ENCODE measurements around the gene BAHCC1. TPM values are rescaled to one million over a fixed set of nuclear protein-coding genes. Genes with fewer than 3 reads are reported as not detected.

Gene BAHCC1
- total RNA-seq, 1 experiment from 2014 or later: 3.1 TPM

GRCh38 chr17:81483085-81483861, 88.0 kb downstream of the BAHCC1 start:
- no peak overlapping the region for H2BK20ac ChIP-seq (ENCODE audit: low read depth, low read length, poor library complexity, severe bottlenecking)
- H3K23me2 ChIP-seq (ENCODE audit: insufficient read length, low read depth, low read length, poor library complexity, severe bottlenecking): peaks cover 7% of the 10 kb centered on the region
- peaks cover 12% of the 10 kb centered on the region; the same call in 1 of the 2 replicates for H3K27me3 ChIP-seq (ENCODE audit: insufficient read depth, low read length)
- H3K79me2 ChIP-seq (ENCODE audit: insufficient read depth, low read length): no peaks in the 10 kb centered on the region
- no peak overlapping the region for H4K5ac ChIP-seq (ENCODE audit: insufficient read length, low read depth, low read length)
- no peak overlapping the region for H3K9ac ChIP-seq (ENCODE audit: extremely low read depth, insufficient read length, low read length)
- DNase-seq: peak; percentile 69
- H2BK15ac ChIP-seq (ENCODE audit: low read depth, low read length): no peak overlapping the region
- H3K4ac ChIP-seq (ENCODE audit: low read depth, low read length): no peak overlapping the region
- H2AK5ac ChIP-seq (ENCODE audit: insufficient read length, low read length): no peak overlapping the region
- H3K4me2 ChIP-seq (ENCODE audit: insufficient read depth, insufficient read length, low read length): peak overlapping the region; percentile 50
- H2BK120ac ChIP-seq (ENCODE audit: low read depth, low read length, poor library complexity, severe bottlenecking): no peak overlapping the region
- no peaks in the 10 kb centered on the region for H4K20me1 ChIP-seq (ENCODE audit: control insufficient read depth, insufficient read depth, insufficient read length)
- no peaks in the 10 kb centered on the region for H3K9me3 ChIP-seq (ENCODE audit: control insufficient read depth, low read depth, low read length)
- H3K27ac ChIP-seq (ENCODE audit: insufficient read length, low read depth, low read length): no peak overlapping the region
- peak overlapping the region; percentile 65; the same call in 1 of the 2 replicates for H3K14ac ChIP-seq (ENCODE audit: insufficient read depth, low read length)
- no peak overlapping the region for H4K91ac ChIP-seq (ENCODE audit: insufficient read length, low read depth, low read length)
- H3K27me3 Mint-ChIP-seq (ENCODE audit: low read depth): peaks cover 69% of the 10 kb centered on the region
- no peak overlapping the region for H4K8ac ChIP-seq (replicated peaks; ENCODE audit: insufficient read length, low read depth, low read length)
- TF ChIP-seq CTCF (conservative IDR thresholded peaks at IDR 0.05): no peak
- no peaks in the 10 kb centered on the region for H3K36me3 Mint-ChIP-seq (ENCODE audit: insufficient read depth in 1 of 3, low read depth in 3 of 3)
- no peak overlapping the region for H2BK12ac ChIP-seq (ENCODE audit: insufficient read length, low read depth, low read length)
- no peak overlapping the region for H3K56ac ChIP-seq (ENCODE audit: insufficient read length, low read depth, low read length)
- no peak overlapping the region for H2BK5ac ChIP-seq (ENCODE audit: insufficient read length, low read length)
- peak overlapping the region; percentile 39 to 54; a peak in 3 of 5 replicates for H3K4me3 Mint-ChIP-seq
- H3K79me1 ChIP-seq (ENCODE audit: insufficient read depth, low read depth, low read length, poor library complexity, severe bottlenecking): no peaks in the 10 kb centered on the region
- H3K23ac ChIP-seq (ENCODE audit: insufficient read length, low read depth, low read length): no peak overlapping the region
- no peak overlapping the region for H2AFZ ChIP-seq (ENCODE audit: low read length)
- H3T11ph ChIP-seq (ENCODE audit: low read length): no peak overlapping the region
- WGBS (ENCODE audit: extremely low coverage, insufficient read length, low lambda C conversion rate): no CpG with 5 or more reads among the region's 29 CpGs
- peaks cover 4 to 6% of the 10 kb centered on the region in 2 experiments for H3K4me1 Mint-ChIP-seq
- H3K9me3 Mint-ChIP-seq: peaks cover 0 to 3% of the 10 kb centered on the region in 2 experiments; a peak in 1 of 5 replicates
- no peak overlapping the region for H3K27ac Mint-ChIP-seq
- no peak overlapping the region for H3K18ac ChIP-seq (ENCODE audit: insufficient read length, low read depth, low read length)
- H3K4me1 ChIP-seq (ENCODE audit: insufficient read depth, low read length): no peaks in the 10 kb centered on the region; the same call in 1 of the 2 replicates
